ENCODE data around the gene DISC1. TPM values are rescaled to one million over a fixed set of nuclear protein-coding genes. Genes with fewer than 3 reads are reported as not detected.

The DISC1 gene
- total and polyA plus RNA-seq, 2 donors (not counting 3 experiments of a cell fraction or from before 2014, with no cell fraction given) = 3.3 to 14.7 TPM

- Histone ChIP-seq H3K9me3 (replicated peaks; ENCODE audit: control insufficient read depth, insufficient read depth, low read length) (no peaks in the 10 kb centered on the region), H3K4me2 (ENCODE audit: insufficient read depth, low read length) (no peak overlapping the region), H3K9me1 (replicated peaks; ENCODE audit: control insufficient read depth, extremely low read depth, insufficient read depth, low read length) (no peaks in the 10 kb centered on the region), H3K79me2 (ENCODE audit: control insufficient read depth, insufficient read depth, low read length) (no peaks in the 10 kb centered on the region), H3K27ac (ENCODE audit: insufficient read depth, low read depth, low read length) (no peak overlapping the region), H2AFZ (ENCODE audit: low read depth, low read length) (no peak overlapping the region), H3K4me1 (ENCODE audit: control insufficient read depth, extremely low read depth, insufficient read depth, low read length) (no peaks in the 10 kb centered on the region), H3K27me3 (ENCODE audit: control insufficient read depth in 2 of 2, insufficient read depth in 2 of 2, low read length in 2 of 2) (no peaks in the 10 kb centered on the region), H3K36me3 (ENCODE audit: control insufficient read depth in 2 of 2, extremely low read depth in 1 of 2, insufficient read depth in 2 of 2, low read length in 2 of 2) (no peaks in the 10 kb centered on the region), H3K9ac (replicated peaks; ENCODE audit: extremely low read depth, insufficient read depth, low read length) (no peak overlapping the region), H4K20me1 (replicated peaks; ENCODE audit: control insufficient read depth, extremely low read depth, insufficient read depth, low read length) (no peaks in the 10 kb centered on the region), H3K4me3 (replicated peaks in 1 of 3; ENCODE audit: insufficient read depth in 1 of 3, low read depth in 1 of 3, low read length in 3 of 3) (no peak overlapping the region)
- BruUV-seq (replicated peaks) = no TSS peak
- no peak for DNase-seq (ENCODE audit: low read depth, low spot score)
- dilution Hi-C loops (cut with MboI; ENCODE audit: extremely low pct_ligation_motif_present, low sequenced_read_pairs) = no loop called here
- no peak for FAIRE-seq
- TF ChIP-seq POLR2AphosphoS5 (IDR thresholded peaks at IDR 0.05; ENCODE audit: insufficient read depth, low read depth, low read length) = no peak
- TF ChIP-seq MAX (IDR thresholded peaks at IDR 0.05; ENCODE audit: insufficient read depth, insufficient read length) = no peak
- TF ChIP-seq GATA2 (IDR thresholded peaks at IDR 0.05; ENCODE audit: insufficient read depth, insufficient read length, low read depth, low read length) = no peak
- no peak for TF ChIP-seq JUN (IDR thresholded peaks at IDR 0.05; ENCODE audit: borderline replicate concordance, insufficient read depth, insufficient read length, low read depth)
- no peak for TF ChIP-seq MYC (IDR thresholded peaks at IDR 0.05; ENCODE audit: low read depth, low read length)
- TF ChIP-seq FOS (IDR thresholded peaks at IDR 0.05; ENCODE audit: borderline replicate concordance, insufficient read depth, low read length) = no peak
- TF ChIP-seq CTCF (IDR thresholded peaks at IDR 0.05; ENCODE audit: extremely low read depth in 1 of 2, insufficient read depth in 1 of 2, low read depth in 1 of 2, low read length in 2 of 2) = no peak
- no peak for TF ChIP-seq EZH2 (IDR thresholded peaks at IDR 0.05; ENCODE audit: borderline replicate concordance, low read depth, low read length, severe bottlenecking)
- no peak for TF ChIP-seq POLR2A (IDR thresholded peaks at IDR 0.05; ENCODE audit: low read depth, low read length)
- ChIA-PET CTCF (interaction anchor here (1.4 kb wide), 1 partner anchor 21 kb away, joined by 3 read pairs; no protein-coding TSS in a partner anchor), POLR2A (no interaction called here)
- intact Hi-C loops (cut with micrococcal nuclease) = no loop called here
Measured at GRCh38 chr1:231735411-231735810, 108.8 kb downstream of the DISC1 start.
